MCF 10A (cell line): ENCODE measurements around the gene GPN2. TPM values are rescaled to one million over a fixed set of nuclear protein-coding genes. Genes with fewer than 3 reads are reported as not detected.

ENCODE experiments used
- BruUV-seq: library from RNA; stranded (reverse); fragments of 400-500 nt; replicated peaks from 2 replicates; lab custom pipeline; 2021; lab: Mats Ljungman, UMichigan
- CTCF ChIA-PET: fragments of 300-600 bp; sonication (Branson Sonifier 250); formaldehyde crosslinking; extraction: SDS; loops from one replicate; lab custom pipeline; 2021; ENCODE audit warnings: antibody characterized with exemption, inconsistent platforms; lab: Yijun Ruan, JAX
- POLR2A ChIA-PET: fragments of 300-600, 350-650 bp; sonication (Branson Sonifier 250); formaldehyde crosslinking; extraction: SDS; loops from one replicate; lab custom pipeline; 2020; ENCODE audit warnings: antibody characterized with exemption, inconsistent platforms; lab: Yijun Ruan, JAX
- DNase-seq: peaks from one replicate; pipeline ENCODE4 v3.0.0-alpha.2; 2018; ENCODE audit not compliant: unreplicated experiment
- H3K27ac Mint-ChIP-seq: one replicate; pipeline ENCODE4 v1.8.0; 2022; ENCODE audit warnings: mild to moderate bottlenecking, low read depth, mixed read lengths; ENCODE audit not compliant: unreplicated experiment
- H3K27me3 Mint-ChIP-seq: one replicate; pipeline ENCODE4 v1.8.0; 2022; ENCODE audit warnings: mixed read lengths; ENCODE audit not compliant: insufficient read depth, unreplicated experiment
- H3K36me3 Mint-ChIP-seq: one replicate; pipeline ENCODE4 v1.8.0; 2022; ENCODE audit warnings: mild to moderate bottlenecking, moderate library complexity, mixed read lengths; ENCODE audit not compliant: insufficient read depth, unreplicated experiment
- H3K4me1 Mint-ChIP-seq: one replicate; pipeline ENCODE4 v1.8.0; 2022; ENCODE audit warnings: mixed read lengths; ENCODE audit not compliant: insufficient read depth, unreplicated experiment
- H3K4me3 Mint-ChIP-seq: one replicate; pipeline ENCODE4 v1.8.0; 2022; ENCODE audit warnings: mild to moderate bottlenecking, moderate library complexity, mixed read lengths; ENCODE audit not compliant: unreplicated experiment
- H3K9me3 Mint-ChIP-seq: one replicate; pipeline ENCODE4 v1.8.0; 2022; ENCODE audit warnings: mixed read lengths; ENCODE audit not compliant: unreplicated experiment
- intact Hi-C: fragments of 100-400 bp; cut with micrococcal nuclease; formaldehyde crosslinking; loops from 2 replicates; pipeline ENCODE4 v1.14.1; 2022
- total RNA-seq: library from RNA; stranded (reverse); gene quantifications from 2 replicates; pipeline ENCODE4 v1.2.3, GENCODE V29; 2022
- TF ChIP-seq, protein P1 (sequence below): fragments of 200-600 bp; IDR thresholded peaks from one replicate; pipeline ENCODE4 v1.8.0; 2022; ENCODE audit warnings: antibody characterized with exemption, mild to moderate bottlenecking; ENCODE audit not compliant: unreplicated experiment

GPN2 gene
- total RNA-seq, 1 experiment from 2014 or later: 39.7 TPM

DNA sequence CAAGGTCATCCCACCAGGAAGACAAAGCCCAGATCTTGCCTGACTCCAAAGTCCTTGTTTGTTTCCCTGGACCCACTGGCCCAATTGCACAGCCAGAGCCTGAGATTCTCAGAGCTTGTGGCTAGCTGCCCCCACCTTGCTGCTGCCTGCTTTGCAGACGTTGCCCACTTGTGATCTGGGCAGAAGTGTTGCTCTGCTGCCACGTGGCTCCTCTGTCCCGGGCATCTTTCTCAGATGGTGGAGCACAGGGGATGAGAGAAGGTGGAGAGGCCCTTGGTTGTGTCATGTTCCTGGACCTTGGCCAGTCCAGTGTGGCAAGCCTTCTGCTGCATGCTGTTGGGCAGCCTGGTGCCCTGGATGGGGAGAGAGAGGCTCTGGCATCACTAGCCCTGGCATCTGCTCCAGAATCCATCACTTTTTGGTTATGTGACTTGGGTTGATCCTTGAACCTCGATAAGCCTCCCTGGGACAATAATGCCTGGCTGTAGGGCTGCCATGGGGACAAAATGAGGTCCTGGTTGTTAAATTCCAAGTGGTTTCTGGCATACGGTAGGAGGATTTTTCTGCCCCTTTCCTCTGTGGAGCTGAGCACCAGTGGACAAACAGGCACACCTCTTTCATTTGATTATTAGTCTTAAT is 25.2 kb upstream of the GPN2 start:
- Mint-ChIP-seq H3K9me3 (no peaks in the 10 kb centered on the region), H3K27ac (no peak overlapping the region), H3K4me1 (no peaks in the 10 kb centered on the region), H3K36me3 (no peaks in the 10 kb centered on the region), H3K27me3 (no peaks in the 10 kb centered on the region), H3K4me3 (no peak overlapping the region)
- DNase-seq: peak; percentile 48
- intact Hi-C loops: no loop called here
- BruUV-seq: no TSS peak
- TF ChIP-seq, protein P1, sequence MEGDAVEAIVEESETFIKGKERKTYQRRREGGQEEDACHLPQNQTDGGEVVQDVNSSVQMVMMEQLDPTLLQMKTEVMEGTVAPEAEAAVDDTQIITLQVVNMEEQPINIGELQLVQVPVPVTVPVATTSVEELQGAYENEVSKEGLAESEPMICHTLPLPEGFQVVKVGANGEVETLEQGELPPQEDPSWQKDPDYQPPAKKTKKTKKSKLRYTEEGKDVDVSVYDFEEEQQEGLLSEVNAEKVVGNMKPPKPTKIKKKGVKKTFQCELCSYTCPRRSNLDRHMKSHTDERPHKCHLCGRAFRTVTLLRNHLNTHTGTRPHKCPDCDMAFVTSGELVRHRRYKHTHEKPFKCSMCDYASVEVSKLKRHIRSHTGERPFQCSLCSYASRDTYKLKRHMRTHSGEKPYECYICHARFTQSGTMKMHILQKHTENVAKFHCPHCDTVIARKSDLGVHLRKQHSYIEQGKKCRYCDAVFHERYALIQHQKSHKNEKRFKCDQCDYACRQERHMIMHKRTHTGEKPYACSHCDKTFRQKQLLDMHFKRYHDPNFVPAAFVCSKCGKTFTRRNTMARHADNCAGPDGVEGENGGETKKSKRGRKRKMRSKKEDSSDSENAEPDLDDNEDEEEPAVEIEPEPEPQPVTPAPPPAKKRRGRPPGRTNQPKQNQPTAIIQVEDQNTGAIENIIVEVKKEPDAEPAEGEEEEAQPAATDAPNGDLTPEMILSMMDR: no peak
- ChIA-PET CTCF (interaction anchor here (0.7 kb wide), 1 partner anchor 63 kb away, joined by 3 read pairs; no protein-coding TSS in a partner anchor), POLR2A (interaction anchor here (2.2 kb wide), 1 partner anchor 15 kb away, joined by 12 read pairs; the partner anchor contains the start of gene GPATCH3)

- Mint-ChIP-seq H3K27ac (no peak within 1 kb of the TSS), H3K27me3 (no peaks in the 10 kb centered on the region), H3K9me3 (no peaks in the 10 kb centered on the region), H3K4me1 (no peaks in the 10 kb centered on the region), H3K4me3 (no peak within 1 kb of the TSS), H3K36me3 (no peaks in the 10 kb centered on the region)
- POLR2A ChIA-PET: interaction anchor here (1.3 to 2.5 kb wide), 2 partner anchors 7 to 13 kb away, joined by 7 to 12 read pairs; partner anchors contain the start of genes GPATCH3 and NUDC
- CTCF ChIA-PET: interaction anchor here (0.6 to 0.7 kb wide), 2 partner anchors 33 to 84 kb away, joined by 3 read pairs; no protein-coding TSS in a partner anchor
- BruUV-seq: no TSS peak
- intact Hi-C loops: no loop called here
- TF ChIP-seq, protein P1: no peak
- no peak for DNase-seq
These were observed 23.9 kb upstream of the GPN2 start, which contains the start of gene NR0B2 for GRCh38 chr1:26913754-26914619. Gene NR0B2, minus strand, starts transcription at chr1:26913975. Its CDS starts 35 bp downstream, at chr1:26913940.

DNA sequence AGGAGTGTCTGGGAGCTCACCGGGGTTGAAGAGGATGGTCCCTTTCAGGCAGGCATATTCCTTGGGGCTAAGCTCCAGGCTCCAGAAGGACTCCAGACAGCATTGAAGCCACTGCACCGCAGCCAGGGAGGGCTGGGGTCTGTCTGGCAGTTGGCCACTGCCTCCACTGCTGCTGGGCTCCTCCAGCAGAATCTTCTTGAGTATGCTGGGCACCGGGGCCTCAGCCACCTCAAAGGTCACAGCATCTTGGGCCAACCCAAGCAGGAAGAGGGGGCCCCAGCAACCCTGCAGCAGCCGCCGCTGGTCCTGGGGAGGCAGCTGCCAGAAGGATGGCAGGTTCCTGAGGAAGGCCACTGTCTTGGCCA is 23.3 kb upstream of the GPN2 start:
- POLR2A ChIA-PET: interaction anchor here (1.3 to 2.5 kb wide), 2 partner anchors 8 to 12 kb away, joined by 7 to 12 read pairs; partner anchors contain the start of genes GPATCH3 and NUDC
- H3K27ac Mint-ChIP-seq: no peak overlapping the region

More for the DNA sequence above, 23.3 kb upstream of the GPN2 start:
- no TSS peak for BruUV-seq
- Mint-ChIP-seq H3K9me3 (no peaks in the 10 kb centered on the region), H3K4me1 (no peaks in the 10 kb centered on the region), H3K27me3 (no peaks in the 10 kb centered on the region), H3K36me3 (no peaks in the 10 kb centered on the region), H3K4me3 (no peak overlapping the region)
- no peak for DNase-seq
- intact Hi-C loops: no loop called here
- CTCF ChIA-PET: interaction anchor here (0.6 kb wide), 2 partner anchors 84 to 85 kb away, joined by 3 to 4 read pairs; no protein-coding TSS in a partner anchor
- TF ChIP-seq, protein P1: no peak
